Body of pancreas (tissue), 4 donors: Measurements from ENCODE around the gene PPTC7.

Experiments
- POLR2A ChIP-seq, 3 donors: fragments of 450-650 bp; IDR thresholded peaks; one replicate each; pipeline ENCODE4 v1.6.1; 2016; ENCODE audit warnings: antibody characterized with exemption in 3 of 3, mild to moderate bottlenecking in 2 of 3
- TF ChIP-seq, protein P1 (sequence below), 7 experiments: fragments of 450-650 bp in 4 of 7; fragments of 200-600 bp in 3 of 7; sonication (generic) in 3 of 7; IDR thresholded peaks; one replicate each; pipeline ENCODE4 v1.5.1; 2016 to 2019; ENCODE audit warnings: antibody characterized with exemption in 7 of 7

DNA sequence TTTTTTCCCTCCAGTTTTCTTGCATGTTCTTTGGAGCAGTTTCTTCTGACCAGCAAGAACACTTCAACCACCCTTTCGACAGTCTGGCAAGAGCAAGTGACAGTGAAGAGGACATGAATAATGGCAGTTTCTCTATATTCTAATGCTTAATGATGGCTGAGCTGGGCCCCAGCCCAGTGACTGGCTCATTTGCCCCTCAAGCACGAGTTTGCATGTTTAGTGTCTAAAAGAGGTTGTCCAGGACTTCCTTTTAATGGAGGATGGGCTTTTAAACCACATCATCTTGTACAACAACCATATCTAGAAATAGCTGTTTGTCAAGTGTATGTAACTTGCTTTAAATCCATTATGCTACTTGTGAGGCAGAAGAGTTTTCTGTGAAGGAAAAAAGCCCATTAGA, 52.6 kb downstream of the PPTC7 start:
- TF ChIP-seq, protein P1, sequence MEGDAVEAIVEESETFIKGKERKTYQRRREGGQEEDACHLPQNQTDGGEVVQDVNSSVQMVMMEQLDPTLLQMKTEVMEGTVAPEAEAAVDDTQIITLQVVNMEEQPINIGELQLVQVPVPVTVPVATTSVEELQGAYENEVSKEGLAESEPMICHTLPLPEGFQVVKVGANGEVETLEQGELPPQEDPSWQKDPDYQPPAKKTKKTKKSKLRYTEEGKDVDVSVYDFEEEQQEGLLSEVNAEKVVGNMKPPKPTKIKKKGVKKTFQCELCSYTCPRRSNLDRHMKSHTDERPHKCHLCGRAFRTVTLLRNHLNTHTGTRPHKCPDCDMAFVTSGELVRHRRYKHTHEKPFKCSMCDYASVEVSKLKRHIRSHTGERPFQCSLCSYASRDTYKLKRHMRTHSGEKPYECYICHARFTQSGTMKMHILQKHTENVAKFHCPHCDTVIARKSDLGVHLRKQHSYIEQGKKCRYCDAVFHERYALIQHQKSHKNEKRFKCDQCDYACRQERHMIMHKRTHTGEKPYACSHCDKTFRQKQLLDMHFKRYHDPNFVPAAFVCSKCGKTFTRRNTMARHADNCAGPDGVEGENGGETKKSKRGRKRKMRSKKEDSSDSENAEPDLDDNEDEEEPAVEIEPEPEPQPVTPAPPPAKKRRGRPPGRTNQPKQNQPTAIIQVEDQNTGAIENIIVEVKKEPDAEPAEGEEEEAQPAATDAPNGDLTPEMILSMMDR (IDR thresholded peaks at IDR 0.05), result no peak
- TF ChIP-seq POLR2A (IDR thresholded peaks at IDR 0.05), result no peak
